HG03457 (cell line): Measurements from ENCODE around the gene DOCK2.
"Not testable (repeated sequence)": the region's sequence is repeated elsewhere in the genome, so short reads cannot be mapped to it uniquely, and the experiment has no call there.

Source experiments
- ATAC-seq: cut with Tn5 transposase; IDR thresholded peaks from one replicate; pipeline ENCODE4 v1.9.1; 2021; ENCODE audit warnings: moderate number of reproducible peaks; ENCODE audit not compliant: unreplicated experiment

Gene DOCK2

GRCh38 chr5:169751490-169751889 is 114.4 kb downstream of the DOCK2 start:
- no peak for ATAC-seq

DNA sequence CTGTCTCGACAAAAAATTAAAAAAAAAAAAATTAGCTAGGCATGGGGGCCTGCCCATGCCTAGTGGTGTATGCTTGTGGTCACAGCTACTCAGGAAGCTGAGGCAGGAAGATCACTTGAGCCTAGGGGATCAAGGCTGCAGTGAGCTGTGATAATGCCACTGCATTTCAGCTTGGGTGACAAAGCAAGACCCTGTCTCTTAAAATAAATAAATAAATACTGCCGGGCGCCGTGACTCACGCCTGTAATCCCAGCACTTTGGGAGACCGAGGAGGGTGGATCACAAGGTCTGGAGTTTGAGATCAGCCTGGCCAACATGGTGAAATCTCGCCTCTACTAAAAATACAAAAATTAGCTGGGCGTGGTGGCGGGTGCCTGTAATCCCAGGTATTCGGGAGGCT is 115.5 kb downstream of the DOCK2 start:
- ATAC-seq: not testable (repeated sequence)

DNA sequence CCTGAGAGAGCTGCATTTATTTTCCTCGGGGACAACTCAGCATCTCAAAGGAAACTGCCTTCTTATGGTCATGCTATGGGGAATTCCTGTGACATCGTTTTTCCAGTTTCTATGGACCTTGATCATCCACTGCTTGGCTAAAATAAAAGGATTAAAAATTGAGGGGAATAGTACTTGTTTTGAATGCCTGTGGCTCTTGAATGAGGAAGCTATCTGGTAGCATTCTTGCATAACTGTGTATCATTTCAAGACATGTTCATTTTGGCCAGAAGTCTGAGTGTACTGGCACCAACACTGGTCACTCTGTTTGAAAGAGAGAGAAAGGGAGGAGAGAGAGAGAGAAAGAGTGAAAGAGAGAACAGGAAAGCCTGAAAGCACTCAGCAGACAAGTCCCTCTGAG is 116.7 kb downstream of the DOCK2 start:
- no peak for ATAC-seq

DNA sequence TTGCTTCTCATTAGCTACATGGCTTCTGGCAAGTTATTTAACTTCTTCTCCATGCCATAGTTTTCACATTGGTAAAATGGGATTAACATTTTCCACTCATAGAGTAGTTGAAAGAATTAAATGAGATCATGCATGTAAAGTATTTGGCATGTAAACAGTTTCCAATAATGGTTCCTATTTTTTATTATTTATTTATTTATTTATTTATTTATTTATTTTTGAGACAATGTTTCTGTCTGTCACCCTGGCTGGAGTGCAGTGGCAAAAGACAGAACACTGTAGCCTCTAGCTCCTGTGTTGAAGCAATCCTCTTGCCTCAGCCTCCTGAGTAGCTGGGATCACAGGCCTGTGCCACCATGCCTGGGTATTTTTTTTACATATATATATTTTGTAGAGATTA is 117.7 kb downstream of the DOCK2 start:
- no peak for ATAC-seq

DNA sequence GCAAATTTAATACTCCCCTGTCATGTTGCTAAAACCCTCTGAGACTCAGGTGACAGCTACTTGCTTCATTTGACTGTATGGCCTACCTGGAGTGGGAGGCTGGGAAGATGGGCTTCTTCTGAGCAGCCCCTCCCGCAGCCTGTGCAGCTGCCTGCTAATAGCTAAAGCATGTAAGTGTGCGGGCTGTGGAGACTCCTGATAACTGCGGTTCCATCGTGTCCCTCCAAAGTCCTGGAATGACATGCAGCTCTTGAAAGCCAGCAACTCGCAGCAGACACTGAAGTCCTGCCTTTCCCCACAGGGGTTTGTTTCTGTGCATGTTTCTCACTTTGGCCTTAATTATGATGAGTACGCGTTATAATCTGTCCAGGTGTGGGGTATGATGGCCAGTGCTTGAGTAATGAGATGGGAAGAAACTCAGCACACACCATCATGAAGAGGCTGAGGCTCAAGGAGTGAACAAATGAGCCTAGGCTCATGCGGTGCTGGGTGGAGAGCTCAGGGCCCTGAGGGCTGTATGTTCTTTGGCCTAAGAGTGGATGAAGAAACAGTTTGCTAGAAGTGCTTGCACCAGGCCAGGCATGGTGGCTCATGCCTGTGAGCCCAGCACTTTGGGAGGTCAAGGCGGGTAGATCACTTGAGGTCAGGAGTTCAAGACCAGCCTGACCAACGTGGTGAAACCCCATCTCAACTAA is 119.1 kb downstream of the DOCK2 start:
- no peak for ATAC-seq

DNA sequence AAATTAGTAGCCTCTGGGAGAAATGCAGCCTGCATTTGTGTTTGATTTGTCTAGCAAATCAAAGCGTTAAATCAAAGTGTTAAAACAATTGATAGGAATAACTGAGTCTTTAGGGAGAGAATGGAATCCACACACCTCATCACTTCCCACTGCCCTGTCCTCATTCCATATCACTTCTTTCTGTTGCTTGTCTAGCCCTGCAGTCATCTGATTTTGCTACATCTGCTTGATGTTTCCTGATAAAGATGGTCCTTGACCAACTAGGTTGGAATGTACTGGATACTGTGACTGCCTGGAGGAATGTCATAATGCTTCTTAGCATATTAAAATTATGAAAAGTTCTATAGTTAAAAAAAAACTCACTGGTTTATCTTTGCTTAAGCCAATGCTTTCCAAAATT is 119.9 kb downstream of the DOCK2 start:
- no peak for ATAC-seq

DNA sequence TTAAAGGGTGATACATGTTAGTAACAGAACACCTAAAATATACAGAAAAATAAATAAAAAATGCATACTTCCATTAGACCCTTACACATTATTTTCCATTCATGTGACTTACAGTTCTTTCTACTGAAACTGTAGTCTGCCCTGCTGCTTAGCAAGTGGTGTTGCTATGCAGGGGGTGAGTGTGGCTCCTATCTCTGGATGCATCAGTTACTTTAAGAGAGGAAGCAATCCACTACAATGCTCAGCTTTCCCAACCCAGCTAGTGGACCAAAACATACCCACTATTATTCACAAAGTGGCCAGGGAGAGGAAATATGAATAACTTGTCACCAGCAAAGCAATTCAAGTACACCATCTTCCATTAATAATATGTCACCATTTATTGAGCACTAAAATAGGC is 121.8 kb downstream of the DOCK2 start:
- no peak for ATAC-seq

DNA sequence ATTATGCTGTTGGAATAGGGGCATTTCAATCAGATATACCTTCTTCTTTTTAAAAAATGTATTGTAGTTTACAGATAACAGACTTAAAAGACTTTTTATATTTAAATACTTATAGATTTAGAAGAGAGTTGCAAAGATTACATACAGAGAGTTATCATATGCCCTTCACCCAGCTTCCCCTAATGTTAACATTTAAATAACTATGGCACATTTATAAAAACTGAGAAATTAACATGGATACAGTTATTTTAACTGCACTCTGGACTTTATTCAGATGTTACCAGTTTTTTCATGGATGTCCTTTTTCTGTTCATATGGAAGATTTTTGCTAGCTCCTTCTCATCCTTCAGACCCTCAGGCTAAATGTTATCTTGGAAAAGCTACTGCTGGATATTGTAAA is 123.2 kb downstream of the DOCK2 start:
- no peak for ATAC-seq

DNA sequence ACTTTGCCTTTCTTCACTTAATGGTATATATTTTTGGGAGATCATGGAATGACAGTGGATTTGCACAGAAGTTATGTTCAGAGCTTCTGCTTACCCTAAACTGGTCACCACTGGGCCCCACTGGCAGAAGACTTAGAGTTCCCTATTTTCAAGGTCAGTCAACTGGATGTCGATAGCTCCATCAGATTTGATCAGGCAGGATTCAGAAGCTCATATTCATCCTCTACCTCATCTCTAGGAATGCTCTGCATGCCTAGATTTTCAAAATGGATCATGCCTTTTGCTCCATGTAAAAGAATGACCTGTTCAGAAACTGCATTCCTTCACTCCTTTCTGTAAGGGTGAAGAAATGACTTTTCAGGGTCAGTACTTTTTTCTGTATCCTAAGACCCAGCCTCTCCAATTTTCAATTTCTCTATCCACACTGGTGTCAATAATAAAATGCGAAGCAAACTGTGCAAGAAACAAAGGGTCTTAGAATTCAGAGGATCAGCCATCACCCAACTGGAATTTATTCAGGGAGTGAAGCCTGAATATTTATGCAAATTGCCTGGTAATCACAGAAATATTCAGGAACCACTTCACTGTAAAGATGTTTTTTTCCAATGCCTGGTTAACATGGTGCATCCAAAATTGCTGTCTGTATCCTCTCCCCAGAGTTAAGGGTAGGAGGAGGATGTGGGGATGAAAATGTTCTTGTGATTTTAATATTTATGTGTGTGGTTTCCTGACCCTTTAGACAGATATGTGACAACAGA is 125.4 kb downstream of the DOCK2 start:
- no peak for ATAC-seq

DNA sequence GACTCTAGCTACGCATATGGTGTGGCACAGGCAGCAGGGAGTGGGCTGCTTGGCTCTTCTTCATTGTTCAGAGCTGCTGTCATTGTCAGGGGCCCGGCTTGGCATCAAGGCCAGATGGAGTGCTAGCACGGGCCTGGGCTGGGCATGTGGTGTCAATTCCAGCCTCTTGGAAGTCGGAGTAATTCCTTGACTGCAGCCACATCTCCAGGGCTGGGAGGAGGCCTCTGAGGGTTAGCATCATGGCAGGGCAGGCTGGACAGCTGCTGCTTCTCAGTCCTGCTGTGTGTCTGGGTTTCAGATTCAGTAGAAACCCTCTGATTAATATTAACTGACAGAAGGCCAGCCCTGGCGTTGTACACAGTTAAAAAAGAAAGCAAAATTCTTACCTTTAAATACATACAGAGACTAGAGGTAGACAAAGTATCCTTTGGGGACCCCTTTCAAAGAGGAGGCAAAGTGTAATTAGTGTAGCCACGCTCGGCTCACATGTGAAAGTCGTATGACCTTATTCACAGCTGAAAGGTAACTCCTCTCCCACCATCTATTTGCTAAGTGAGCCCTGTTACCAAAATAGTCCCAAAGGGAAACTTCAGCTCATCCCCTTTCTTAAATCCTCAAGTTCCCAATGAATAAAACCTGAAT is 126.4 kb downstream of the DOCK2 start:
- peak; percentile 76 for ATAC-seq

DNA sequence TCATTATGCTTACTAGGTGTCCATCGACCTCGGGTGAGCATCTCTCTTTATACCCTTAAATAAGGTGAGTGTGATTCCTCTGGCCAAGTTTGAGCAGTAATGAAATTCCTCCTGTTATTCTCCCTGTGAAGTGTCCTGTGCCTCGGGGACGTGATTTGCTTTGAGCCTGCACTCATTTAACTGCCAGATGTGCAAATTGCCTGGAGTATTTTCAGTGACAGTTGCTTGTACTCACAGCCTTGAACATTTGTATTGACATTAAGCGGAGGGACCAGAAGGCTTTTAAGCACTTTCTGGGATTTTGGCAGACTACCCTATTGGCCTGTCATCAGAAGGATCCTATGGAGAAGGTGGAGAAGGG is 126.9 kb downstream of the DOCK2 start:
- no peak for ATAC-seq

DNA sequence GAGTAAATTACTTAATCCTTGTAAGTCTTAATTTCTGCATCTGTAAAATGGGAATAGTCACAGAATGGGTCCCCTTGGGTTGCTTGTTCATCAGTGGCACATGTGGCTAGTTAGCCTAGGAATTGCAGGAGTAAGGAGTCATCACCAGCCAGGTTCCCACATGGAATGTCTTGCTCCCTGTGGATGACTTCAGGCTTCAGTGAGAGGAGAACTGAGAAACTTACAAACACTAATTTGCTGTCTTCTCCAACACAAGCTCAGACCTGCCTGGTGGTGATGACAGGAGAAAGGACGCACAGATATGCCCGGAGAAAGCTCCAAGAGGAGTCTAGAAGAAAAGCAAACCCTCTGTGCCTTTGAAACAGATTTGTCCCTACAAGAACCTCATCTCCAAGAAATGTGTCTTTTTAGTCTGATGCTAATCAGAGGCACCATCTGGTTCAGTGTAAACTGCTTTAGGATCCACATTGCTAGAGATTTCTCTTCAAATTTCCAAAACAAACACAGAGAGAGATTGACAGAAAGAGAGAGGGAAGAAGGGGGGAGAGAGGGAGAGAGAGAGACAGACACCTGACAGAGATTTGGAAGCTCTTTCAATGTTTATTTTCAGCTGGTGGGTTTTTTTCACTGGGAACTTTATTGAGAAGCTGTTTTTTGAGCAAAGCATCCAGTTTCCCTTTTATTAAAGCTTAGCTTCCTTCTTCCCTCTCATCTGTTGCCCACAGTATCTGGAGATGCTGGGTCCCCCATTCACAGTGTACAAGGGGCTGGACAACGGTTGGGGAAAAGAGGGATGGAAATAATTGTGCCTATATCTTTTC is 128.3 kb downstream of the DOCK2 start:
- ATAC-seq: no peak

GRCh38 chr5:169766943-169767342 is 129.9 kb downstream of the DOCK2 start:
- not testable (repeated sequence) for ATAC-seq

DNA sequence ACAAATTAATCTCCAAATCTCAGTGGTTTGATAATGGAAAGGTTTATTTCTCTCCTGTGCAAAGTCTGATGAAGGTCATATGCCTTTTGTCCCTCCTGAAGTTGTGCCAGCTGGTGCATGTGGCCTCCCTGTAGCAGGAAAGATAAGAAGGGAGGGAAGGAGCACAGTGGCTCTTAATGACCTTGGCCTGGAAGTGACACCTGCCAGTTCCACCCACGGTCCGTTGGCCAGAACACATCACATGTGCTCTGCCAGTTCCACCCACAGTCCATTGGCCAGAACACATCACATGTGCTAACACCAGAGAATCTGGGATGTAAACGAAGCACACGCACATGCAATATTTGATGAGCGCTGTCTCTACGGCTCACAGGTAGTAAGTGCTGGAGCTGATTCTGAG is 130.9 kb downstream of the DOCK2 start:
- no peak for ATAC-seq

- ATAC-seq: no peak
These were observed 131.3 kb downstream of the DOCK2 start for GRCh38 chr5:169768416-169768815.

DNA sequence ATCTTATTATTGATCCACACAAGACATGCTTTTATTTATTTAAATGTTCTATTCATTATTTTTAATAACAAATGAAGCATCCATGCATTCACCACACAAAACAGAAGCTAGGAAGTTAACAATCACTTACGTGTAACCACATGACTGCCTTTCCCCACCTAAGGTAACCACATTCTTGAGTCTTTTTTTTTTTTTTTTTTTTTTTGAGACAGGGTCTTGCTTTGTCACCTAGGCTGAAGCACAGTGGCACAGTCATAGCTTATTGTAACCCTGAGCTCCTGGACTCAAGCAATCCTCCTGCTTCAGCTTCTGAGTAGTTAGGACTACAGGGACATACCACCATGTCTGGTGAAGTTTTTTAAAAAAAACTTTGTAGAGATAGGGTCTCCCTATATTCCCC is 133.0 kb downstream of the DOCK2 start:
- ATAC-seq: no peak

DNA sequence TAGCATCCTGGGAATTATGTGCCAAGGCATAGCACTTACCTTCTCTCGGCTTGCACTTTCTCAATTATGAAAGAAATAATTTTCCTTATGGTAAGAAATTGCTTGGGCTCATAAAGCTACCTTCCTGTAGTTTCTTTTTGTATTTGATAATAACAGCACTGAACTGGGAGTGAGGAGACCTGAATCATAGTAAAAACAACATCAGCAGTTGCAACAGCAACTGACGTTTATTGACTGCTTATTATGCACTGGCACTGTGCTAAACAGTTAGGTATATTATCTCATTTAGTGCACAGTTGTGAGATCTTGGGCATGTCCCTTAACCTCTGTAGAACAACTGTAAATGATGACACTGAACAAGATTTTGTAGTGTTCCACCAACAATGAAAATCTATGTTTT is 135.2 kb downstream of the DOCK2 start:
- ATAC-seq: no peak

- ATAC-seq: no peak
These were observed 135.6 kb downstream of the DOCK2 start for GRCh38 chr5:169772688-169773087.

DNA sequence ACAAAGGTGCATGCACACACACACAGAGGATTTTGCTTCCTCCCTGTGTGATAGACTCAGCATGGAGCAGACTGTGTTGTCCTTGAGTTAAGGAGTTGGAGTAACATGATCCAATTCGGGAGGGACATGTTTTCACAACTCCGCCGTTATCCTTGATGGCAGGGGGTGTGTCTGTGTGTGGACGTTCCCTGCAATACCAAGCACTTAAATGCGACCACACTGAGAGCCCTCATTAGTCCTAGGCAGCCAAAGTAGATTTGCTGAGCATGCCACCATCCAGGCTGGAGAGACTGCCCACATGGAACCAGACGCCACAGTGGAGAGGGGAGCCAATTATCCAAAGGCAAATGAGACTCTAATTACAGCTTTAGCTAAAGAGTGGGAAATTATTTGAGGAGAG is 140.1 kb downstream of the DOCK2 start:
- ATAC-seq: no peak

DNA sequence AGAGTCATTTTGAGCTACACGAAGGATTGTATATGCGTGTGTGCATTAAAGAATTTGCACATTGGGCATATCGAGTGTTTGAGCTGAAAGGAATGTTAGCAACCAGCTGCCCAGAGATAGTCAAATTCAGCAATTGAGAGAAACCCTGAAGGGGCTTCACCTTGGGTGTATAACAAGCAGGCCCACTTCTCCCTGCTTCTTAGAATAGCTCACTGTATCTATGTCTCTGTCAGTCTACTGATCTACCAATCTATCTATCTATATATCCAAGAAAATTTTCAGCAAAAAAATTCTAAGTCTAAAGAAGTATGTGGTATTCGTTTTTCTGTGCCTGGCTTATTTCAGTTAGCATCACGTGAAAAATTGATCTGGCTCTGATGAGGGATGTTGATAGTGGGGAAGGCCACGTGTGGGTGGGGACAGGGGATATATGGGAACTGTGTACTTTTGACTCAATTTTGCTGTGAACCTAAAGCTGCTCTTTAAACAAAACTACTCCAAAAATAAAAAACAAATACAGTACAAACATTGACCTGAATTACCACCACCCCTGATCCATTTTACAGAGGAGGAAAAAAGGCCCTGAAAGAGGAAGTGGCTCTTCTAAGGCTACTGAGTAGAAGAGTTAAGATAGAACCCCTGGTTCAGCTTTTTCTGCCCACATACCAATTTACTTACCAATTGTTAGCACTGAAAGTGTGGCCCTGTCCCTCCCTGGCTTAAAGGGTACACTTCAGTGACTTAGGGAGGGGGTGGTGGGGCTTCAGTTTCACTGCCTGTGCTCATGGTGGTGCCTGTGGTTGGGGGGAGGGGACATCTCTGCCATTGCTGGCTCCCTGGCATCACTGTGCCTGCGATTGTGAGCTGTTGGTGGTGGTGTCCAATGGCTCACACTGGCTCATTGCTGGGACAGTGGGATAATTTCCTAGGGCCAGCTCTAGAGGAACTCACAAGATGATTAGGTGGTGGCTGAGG is 141.8 kb downstream of the DOCK2 start:
- peak; percentile 95 for ATAC-seq
